GM12878 (cell line): ENCODE results near the gene ZFYVE19. TPM values are rescaled to one million over a fixed set of nuclear protein-coding genes. Genes with fewer than 3 reads are reported as not detected.
A peak's percentile ranks its signal among the peaks of the same experiment; 100 is the strongest.

ENCODE experiments used
- ATAC-seq: fragments of 200-7000 bp; cut with Tn5 transposase; 3 replicates; pipeline ENCODE4 v1.9.1; 2020; ENCODE audit warnings: mild to moderate bottlenecking, moderate library complexity
- BruUV-seq: library from RNA; stranded (reverse); fragments of 400-500 nt; replicated peaks from 2 replicates; lab custom pipeline; 2021; lab: Mats Ljungman, UMichigan
- CTCF ChIA-PET: fragments of 300-600 bp; sonication (Branson Sonifier 250); formaldehyde crosslinking; extraction: SDS; loops from one replicate; lab custom pipeline; 2021; ENCODE audit warnings: inconsistent platforms; lab: Yijun Ruan, JAX
- POLR2A ChIA-PET: fragments of 350-600 bp; formaldehyde crosslinking; extraction: SDS; loops from one replicate; lab custom pipeline; 2021; ENCODE audit warnings: inconsistent platforms; lab: Charles Lee
- RAD21 ChIA-PET: fragments of 300-600 bp; sonication (Branson Sonifier 250); formaldehyde crosslinking; loops from one replicate; lab custom pipeline; 2023; ENCODE audit warnings: antibody characterized with exemption; ENCODE audit not compliant: unreplicated experiment; lab: Charles Lee
- SMC1A ChIA-PET: fragments of 300-600 bp; sonication (Branson Sonifier 250); formaldehyde crosslinking; loops from one replicate; lab custom pipeline; 2023; ENCODE audit not compliant: unreplicated experiment, uncharacterized antibody; lab: Charles Lee
- DNase-seq: peaks from one replicate; pipeline ENCODE4 v3.0.0-alpha.2; 2011; ENCODE audit warnings: low read depth, low spot score
- FAIRE-seq: peaks from 3 replicates; lab custom pipeline; 2011; peaks lifted over from hg19 to GRCh38; lab: Jason Lieb, UNC
- H2AFZ ChIP-seq: 2 replicates; pipeline ENCODE4 v1.6.0; 2011; ENCODE audit warnings: low read depth, low read length, control low read depth; ENCODE audit not compliant: control insufficient read depth
- H3K27ac ChIP-seq: 2 replicates; pipeline ENCODE4 v1.5.1; 2011; ENCODE audit warnings: control low read depth; ENCODE audit not compliant: control insufficient read depth, insufficient read depth
- H3K27me3 ChIP-seq, 2 experiments: replicated peaks in 1 of 2; 2 replicates each; pipeline versions ENCODE4 v1.6.0 to v1.6.1; 2011; ENCODE audit warnings: low read length in 1 of 2; ENCODE audit not compliant: control insufficient read depth in 2 of 2, insufficient read depth in 2 of 2
- H3K36me3 ChIP-seq, 2 experiments: 2 replicates each; pipeline ENCODE4 v1.5.1; 2011; ENCODE audit warnings: low read length in 1 of 2; ENCODE audit not compliant: control insufficient read depth in 2 of 2, insufficient read depth in 2 of 2
- H3K4me1 ChIP-seq: 2 replicates; pipeline ENCODE4 v1.6.1; 2011; ENCODE audit warnings: mild to moderate bottlenecking, low read length, moderate library complexity, mixed read lengths; ENCODE audit not compliant: control insufficient read depth, insufficient read depth
- H3K4me2 ChIP-seq: 2 replicates; pipeline ENCODE4 v1.6.0; 2011; ENCODE audit warnings: control low read depth; ENCODE audit not compliant: control insufficient read depth, insufficient read depth
- H3K4me3 ChIP-seq: fragments of 200-600 bp; sonication (generic); 2 replicates; pipeline ENCODE4 v1.5.1; 2016
- H3K79me2 ChIP-seq: 2 replicates; pipeline ENCODE4 v1.6.0; 2011; ENCODE audit warnings: low read length; ENCODE audit not compliant: control insufficient read depth, insufficient read depth
- H3K9ac ChIP-seq: 2 replicates; pipeline ENCODE4 v1.8.0; 2011; ENCODE audit warnings: low read length, control low read depth, mixed read lengths; ENCODE audit not compliant: control insufficient read depth, insufficient read depth
- H3K9me3 ChIP-seq: replicated peaks from 3 replicates; pipeline ENCODE4 v1.5.1; 2011; ENCODE audit warnings: mild to moderate bottlenecking, low read length; ENCODE audit not compliant: control insufficient read depth, insufficient read depth
- H4K20me1 ChIP-seq: 2 replicates; pipeline ENCODE4 v1.6.0; 2011; ENCODE audit not compliant: control insufficient read depth, insufficient read depth
- BHLHE40 ChIP-seq, 2 experiments: fragments of 450-650 bp in 1 of 2; IDR thresholded peaks; 2 replicates each; pipeline ENCODE4 v1.6.1; 2011 to 2017; ENCODE audit warnings: low read depth in 2 of 2, borderline replicate concordance in 1 of 2, improper control_type of control experiment in 1 of 2, low read length in 1 of 2, mild to moderate bottlenecking in 1 of 2
- DPF2 ChIP-seq: fragments of 450-650 bp; IDR thresholded peaks from 2 replicates; pipeline ENCODE4 v1.6.1; 2017; ENCODE audit warnings: mild to moderate bottlenecking
- EGR1 ChIP-seq, 2 experiments: IDR thresholded peaks; 1 replicate in 1 of 2; 2 replicates in 1 of 2; pipeline ENCODE4 v1.6.1; 2011 to 2012; ENCODE audit warnings: low read depth in 2 of 2, low read length in 2 of 2, borderline replicate concordance in 1 of 2, mild to moderate bottlenecking in 1 of 2, moderate library complexity in 1 of 2
- GATAD2B ChIP-seq: fragments of 450-650 bp; conservative IDR thresholded peaks from 2 replicates; pipeline ENCODE4 v1.6.1; 2017; ENCODE audit warnings: low read depth, mild to moderate bottlenecking, moderate library complexity
- HDAC2 ChIP-seq: fragments of 200-600 bp; sonication (generic); IDR thresholded peaks from 2 replicates; pipeline ENCODE4 v1.6.1; 2017
- HDAC6 ChIP-seq: fragments of 200-600 bp; sonication (generic); IDR thresholded peaks from one replicate; pipeline ENCODE4 v1.8.0; 2017; ENCODE audit warnings: antibody characterized with exemption; ENCODE audit not compliant: unreplicated experiment
- IKZF1 ChIP-seq: fragments of 450-650 bp; conservative IDR thresholded peaks from 2 replicates; pipeline ENCODE4 v1.6.1; 2017; ENCODE audit warnings: antibody characterized with exemption, mild to moderate bottlenecking
- MEF2B ChIP-seq: fragments of 450-650 bp; IDR thresholded peaks from 2 replicates; pipeline ENCODE4 v1.6.1; 2018; ENCODE audit warnings: mild to moderate bottlenecking, moderate library complexity; ENCODE audit not compliant: partially characterized antibody, poor library complexity, severe bottlenecking
- NFXL1 ChIP-seq: fragments of 450-650 bp; IDR thresholded peaks from 2 replicates; pipeline ENCODE4 v1.6.1; 2017; ENCODE audit warnings: antibody characterized with exemption, mild to moderate bottlenecking, borderline replicate concordance
- NFYB ChIP-seq: IDR thresholded peaks from 2 replicates; pipeline ENCODE4 v1.6.1; 2011; ENCODE audit warnings: low read depth, mild to moderate bottlenecking, low read length, improper control_type of control experiment, moderate library complexity; ENCODE audit not compliant: insufficient read depth
- TAF1 ChIP-seq: IDR thresholded peaks from 2 replicates; pipeline ENCODE4 v1.6.1; 2011; ENCODE audit warnings: mild to moderate bottlenecking, low read depth, low read length, borderline replicate concordance
- WGBS: methylation state at CpG from one replicate; pipeline ENCODE4 v1.1.6; 2016; ENCODE audit warnings: low lambda C conversion rate; ENCODE audit not compliant: insufficient replicate concordance, insufficient coverage; ENCODE audit errors: missing lambda C conversion rate; 5-methylcytosine and 5-hydroxymethylcytosine counted together
- in situ Hi-C: fragments of 300-500 bp; cut with MboI; formaldehyde crosslinking; loops from 9 replicates; pipeline ENCODE4 v1.14.3; 2018; ENCODE audit warnings: mixed read lengths
- intact Hi-C: fragments of 100-400 bp; cut with micrococcal nuclease; formaldehyde crosslinking; loops from one replicate; pipeline ENCODE4 v1.14.2; 2022; ENCODE audit not compliant: unreplicated experiment
- polyA plus RNA-seq, 11 experiments: library from polyadenylated mRNA; depleted of rRNA in 4 of 11; unstranded in 6 of 11; stranded (reverse) in 5 of 11; fragments of >200 nt; fragmentation: Nextera tagmentation in 4 of 11; fragmentation: Illumina TruSeq in 1 of 11; extraction: Ambion mirVana in 4 of 11; extraction: Trizol in 1 of 11; gene quantifications; 1 replicate in 1 of 11; 2 replicates in 10 of 11; pipeline versions ENCODE4 v1.2.1 to v1.2.3, GENCODE V29; 2011 to 2016; ENCODE audit warnings: inconsistent platforms in 2 of 11, missing spikeins in 2 of 11, low read depth in 1 of 11
- total RNA-seq, 4 experiments: library from RNA; depleted of rRNA in 3 of 4; stranded (reverse); fragments of >200 nt in 3 of 4; fragmentation: Illumina TruSeq in 1 of 4; extraction: Trizol in 1 of 4; gene quantifications; 2 replicates each; pipeline versions ENCODE4 v1.2.1 to v1.2.3, GENCODE V29; 2013 to 2021
- TF ChIP-seq, protein P1 (sequence below): fragments of 450-650 bp; IDR thresholded peaks from 2 replicates; pipeline ENCODE4 v1.6.1; 2016; ENCODE audit warnings: mild to moderate bottlenecking
- TF ChIP-seq, protein P2 (sequence below): fragments of 450-650 bp; conservative IDR thresholded peaks from 2 replicates; pipeline ENCODE4 v1.6.1; 2017; ENCODE audit warnings: mild to moderate bottlenecking, moderate library complexity
- TF ChIP-seq, protein P3 (sequence below): fragments of 450-650 bp; IDR thresholded peaks from 2 replicates; pipeline ENCODE4 v1.6.1; 2017; ENCODE audit warnings: mild to moderate bottlenecking, moderate library complexity

ZFYVE19 gene
- total and polyA plus RNA-seq, 10 of the 15 experiments (the other 5 are each of a cell fraction or from before 2014, with no cell fraction given) = 1.7 to 36.3 (median 17.0) TPM

DNA sequence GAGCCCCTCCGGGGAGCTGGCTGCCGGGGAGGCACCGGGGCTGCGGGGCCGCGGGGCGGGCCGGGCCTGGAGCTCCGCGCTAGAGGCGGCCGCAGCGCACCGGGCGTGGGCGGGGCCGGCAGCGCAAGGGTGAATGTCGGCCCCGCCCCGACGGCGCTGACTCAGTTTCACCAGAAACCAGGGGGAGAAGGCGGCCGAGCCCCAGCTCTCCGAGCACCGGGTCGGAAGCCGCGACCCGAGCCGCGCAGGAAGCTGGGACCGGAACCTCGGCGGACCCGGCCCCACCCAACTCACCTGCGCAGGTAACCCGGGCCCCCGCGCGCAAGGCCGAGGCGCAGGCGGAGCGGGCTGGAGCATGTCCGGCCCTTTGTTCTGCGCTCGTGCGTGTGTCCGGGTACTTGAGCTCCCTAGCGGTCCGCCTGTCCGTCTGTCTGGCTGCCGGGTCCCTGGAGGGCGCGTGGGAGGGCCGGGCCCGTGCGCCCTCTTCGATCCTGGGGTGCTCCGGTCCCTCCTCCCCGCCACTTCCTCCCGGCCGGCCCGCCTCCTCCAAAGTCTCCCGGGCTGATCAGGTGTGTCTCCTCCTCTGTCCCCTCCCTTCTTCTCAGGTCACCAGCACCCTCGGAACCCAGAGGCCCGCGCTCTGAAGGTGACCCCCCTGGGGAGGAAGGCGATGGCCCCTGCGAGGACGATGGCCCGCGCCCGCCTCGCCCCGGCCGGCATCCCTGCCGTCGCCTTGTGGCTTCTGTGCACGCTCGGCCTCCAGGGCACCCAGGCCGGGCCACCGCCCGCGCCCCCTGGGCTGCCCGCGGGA lies 37.2 kb downstream of the ZFYVE19 start, which contains the start of gene SPINT1:
Gene SPINT1, plus strand, starts transcription at position 164 of the 811 bp plus-strand sequence. Its CDS starts 507 bp downstream, at position 671.
- Histone ChIP-seq H4K20me1 (no peaks in the 10 kb centered on the region), H3K36me3 (no peaks in the 10 kb centered on the region), H3K79me2 (no peaks in the 10 kb centered on the region), H3K9me3 (no peaks in the 10 kb centered on the region), H3K4me2 (peak within 1 kb of the TSS; percentile 98), H3K4me3 (peak within 1 kb of the TSS; percentile 75), H3K27ac (no peak within 1 kb of the TSS), H3K4me1 (peaks cover 26% of the 10 kb centered on the region), H3K27me3 (peaks cover 1 to 3% of the 10 kb centered on the region in 2 experiments; a peak in 1 of 4 replicates), H3K9ac (peak within 1 kb of the TSS; percentile 47), H2AFZ (peak within 1 kb of the TSS; percentile 86)
- SMC1A ChIA-PET = interaction anchor here (0.6 to 2.2 kb wide), 7 partner anchors 13 to 149 kb away, joined by 3 to 7 read pairs (median 3); partner anchors contain the start of gene RAD51
- 1% methylated on average over 48 of the region's 89 CpGs for WGBS
- in situ Hi-C loops = no loop called here
- FAIRE-seq = no peak
- RAD21 ChIA-PET = interaction anchor here (0.6 to 5.0 kb wide), 13 partner anchors 14 to 279 kb away, joined by 3 to 41 read pairs (median 4); partner anchors contain the start of genes CCDC32, DNAJC17, VPS18 and ZFYVE19
- POLR2A ChIA-PET = interaction anchor here (0.5 to 5.0 kb wide), 7 partner anchors 15 to 334 kb away, joined by 3 to 39 read pairs (median 3); partner anchors contain the start of genes RHOV and VPS18
- intact Hi-C loops = loop anchor here (10.0 kb wide), 1 partner anchor 271 kb away; the partner anchor contains the start of gene INO80
- no peak for DNase-seq
- CTCF ChIA-PET = interaction anchor here (0.6 to 8.8 kb wide), 6 partner anchors 14 to 62 kb away, joined by 3 to 140 read pairs (median 4); partner anchors contain the start of gene VPS18
- no TSS peak for BruUV-seq
- peak; percentile 45 for ATAC-seq
- no peak for TF ChIP-seq NFYB
- TF ChIP-seq IKZF1 = peak; percentile 75
- TF ChIP-seq HDAC6 = no peak
- TF ChIP-seq DPF2 = peak; percentile 60; the same call in 1 of the 2 replicates
- peak; percentile 44 to 90; a peak in 3 of 4 replicates for TF ChIP-seq BHLHE40 (IDR thresholded peaks at IDR 0.05; ENCODE audit: borderline replicate concordance in 1 of 2, low read depth in 2 of 2, low read length in 1 of 2)
- peak; percentile 35 for TF ChIP-seq MEF2B
- TF ChIP-seq GATAD2B = peak; percentile 69; the same call in 1 of the 2 replicates
- 0 out of 2 replicates have a peak, but pooled peaks have one; percentile 7 for TF ChIP-seq HDAC2
- TF ChIP-seq, protein P1, sequence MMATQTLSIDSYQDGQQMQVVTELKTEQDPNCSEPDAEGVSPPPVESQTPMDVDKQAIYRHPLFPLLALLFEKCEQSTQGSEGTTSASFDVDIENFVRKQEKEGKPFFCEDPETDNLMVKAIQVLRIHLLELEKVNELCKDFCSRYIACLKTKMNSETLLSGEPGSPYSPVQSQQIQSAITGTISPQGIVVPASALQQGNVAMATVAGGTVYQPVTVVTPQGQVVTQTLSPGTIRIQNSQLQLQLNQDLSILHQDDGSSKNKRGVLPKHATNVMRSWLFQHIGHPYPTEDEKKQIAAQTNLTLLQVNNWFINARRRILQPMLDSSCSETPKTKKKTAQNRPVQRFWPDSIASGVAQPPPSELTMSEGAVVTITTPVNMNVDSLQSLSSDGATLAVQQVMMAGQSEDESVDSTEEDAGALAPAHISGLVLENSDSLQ = peak; percentile 44
- peak in 1 of 2 experiments; percentile 61; a peak in 1 of 3 replicates for TF ChIP-seq EGR1 (IDR thresholded peaks at IDR 0.05; ENCODE audit: borderline replicate concordance in 1 of 2, low read depth in 2 of 2, low read length in 2 of 2)
- TF ChIP-seq, protein P2, sequence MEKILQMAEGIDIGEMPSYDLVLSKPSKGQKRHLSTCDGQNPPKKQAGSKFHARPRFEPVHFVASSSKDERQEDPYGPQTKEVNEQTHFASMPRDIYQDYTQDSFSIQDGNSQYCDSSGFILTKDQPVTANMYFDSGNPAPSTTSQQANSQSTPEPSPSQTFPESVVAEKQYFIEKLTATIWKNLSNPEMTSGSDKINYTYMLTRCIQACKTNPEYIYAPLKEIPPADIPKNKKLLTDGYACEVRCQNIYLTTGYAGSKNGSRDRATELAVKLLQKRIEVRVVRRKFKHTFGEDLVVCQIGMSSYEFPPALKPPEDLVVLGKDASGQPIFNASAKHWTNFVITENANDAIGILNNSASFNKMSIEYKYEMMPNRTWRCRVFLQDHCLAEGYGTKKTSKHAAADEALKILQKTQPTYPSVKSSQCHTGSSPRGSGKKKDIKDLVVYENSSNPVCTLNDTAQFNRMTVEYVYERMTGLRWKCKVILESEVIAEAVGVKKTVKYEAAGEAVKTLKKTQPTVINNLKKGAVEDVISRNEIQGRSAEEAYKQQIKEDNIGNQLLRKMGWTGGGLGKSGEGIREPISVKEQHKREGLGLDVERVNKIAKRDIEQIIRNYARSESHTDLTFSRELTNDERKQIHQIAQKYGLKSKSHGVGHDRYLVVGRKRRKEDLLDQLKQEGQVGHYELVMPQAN = 0 out of 2 replicates have a peak, but pooled peaks have one; percentile 39
- TF ChIP-seq NFXL1 = peak; percentile 98
- TF ChIP-seq, protein P3, sequence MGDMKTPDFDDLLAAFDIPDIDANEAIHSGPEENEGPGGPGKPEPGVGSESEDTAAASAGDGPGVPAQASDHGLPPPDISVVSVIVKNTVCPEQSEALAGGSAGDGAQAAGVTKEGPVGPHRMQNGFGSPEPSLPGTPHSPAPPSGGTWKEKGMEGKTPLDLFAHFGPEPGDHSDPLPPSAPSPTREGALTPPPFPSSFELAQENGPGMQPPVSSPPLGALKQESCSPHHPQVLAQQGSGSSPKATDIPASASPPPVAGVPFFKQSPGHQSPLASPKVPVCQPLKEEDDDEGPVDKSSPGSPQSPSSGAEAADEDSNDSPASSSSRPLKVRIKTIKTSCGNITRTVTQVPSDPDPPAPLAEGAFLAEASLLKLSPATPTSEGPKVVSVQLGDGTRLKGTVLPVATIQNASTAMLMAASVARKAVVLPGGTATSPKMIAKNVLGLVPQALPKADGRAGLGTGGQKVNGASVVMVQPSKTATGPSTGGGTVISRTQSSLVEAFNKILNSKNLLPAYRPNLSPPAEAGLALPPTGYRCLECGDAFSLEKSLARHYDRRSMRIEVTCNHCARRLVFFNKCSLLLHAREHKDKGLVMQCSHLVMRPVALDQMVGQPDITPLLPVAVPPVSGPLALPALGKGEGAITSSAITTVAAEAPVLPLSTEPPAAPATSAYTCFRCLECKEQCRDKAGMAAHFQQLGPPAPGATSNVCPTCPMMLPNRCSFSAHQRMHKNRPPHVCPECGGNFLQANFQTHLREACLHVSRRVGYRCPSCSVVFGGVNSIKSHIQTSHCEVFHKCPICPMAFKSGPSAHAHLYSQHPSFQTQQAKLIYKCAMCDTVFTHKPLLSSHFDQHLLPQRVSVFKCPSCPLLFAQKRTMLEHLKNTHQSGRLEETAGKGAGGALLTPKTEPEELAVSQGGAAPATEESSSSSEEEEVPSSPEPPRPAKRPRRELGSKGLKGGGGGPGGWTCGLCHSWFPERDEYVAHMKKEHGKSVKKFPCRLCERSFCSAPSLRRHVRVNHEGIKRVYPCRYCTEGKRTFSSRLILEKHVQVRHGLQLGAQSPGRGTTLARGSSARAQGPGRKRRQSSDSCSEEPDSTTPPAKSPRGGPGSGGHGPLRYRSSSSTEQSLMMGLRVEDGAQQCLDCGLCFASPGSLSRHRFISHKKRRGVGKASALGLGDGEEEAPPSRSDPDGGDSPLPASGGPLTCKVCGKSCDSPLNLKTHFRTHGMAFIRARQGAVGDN = peak; percentile 19; the same call in 1 of the 2 replicates
- TF ChIP-seq TAF1 = no peak
